ENCODE data around the gene SUPT3H. TPM values are rescaled to one million over a fixed set of nuclear protein-coding genes. Genes with fewer than 3 reads are reported as not detected.

The SUPT3H gene
- total and polyA plus RNA-seq, 2 of the 8 experiments (the other 6 are each of a cell fraction or from before 2014, with no cell fraction given): 18.8 to 23.0 TPM

DNA sequence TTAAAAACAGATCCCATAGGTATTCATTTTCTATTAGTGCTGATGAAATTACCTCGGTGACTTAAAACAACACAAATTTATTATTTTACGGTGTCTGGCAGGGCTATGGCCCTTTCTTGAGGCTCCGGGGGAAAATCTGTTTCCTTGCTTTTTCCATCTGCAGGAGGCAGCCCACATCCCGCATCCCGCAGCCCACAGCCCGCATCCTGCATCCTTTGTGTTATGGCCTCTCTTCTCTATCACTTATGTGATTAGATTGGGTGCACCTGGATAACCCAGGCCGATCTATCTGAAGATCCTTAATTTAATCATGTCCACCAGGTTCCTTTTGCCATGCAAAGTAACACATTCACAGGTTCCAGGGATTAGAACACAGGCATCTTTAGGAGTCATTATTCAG, 582.4 kb downstream of the SUPT3H start:
- Histone ChIP-seq H3K23me2 (ENCODE audit: low read depth, low read length) (no peaks in the 10 kb centered on the region), H2AK5ac (ENCODE audit: low read depth, low read length) (no peak overlapping the region), H2BK5ac (ENCODE audit: low read depth, low read length) (no peak overlapping the region), H2BK12ac (ENCODE audit: low read depth, low read length) (no peak overlapping the region), H3K4me2 (ENCODE audit: insufficient read depth in 1 of 2, low read depth in 2 of 2, low read length in 2 of 2) (no peak overlapping the region), H2BK120ac (replicated peaks; ENCODE audit: low read depth, low read length) (no peak overlapping the region), H3K36me3 (ENCODE audit: control insufficient read depth in 2 of 4, insufficient read depth in 4 of 4, low read length in 3 of 4) (no peaks in the 10 kb centered on the region), H4K8ac (ENCODE audit: extremely low read depth, insufficient read depth, low read length) (no peak overlapping the region), H3K27me3 (replicated peaks in 1 of 4; ENCODE audit: control insufficient read depth in 3 of 4, extremely low read depth in 1 of 4, insufficient read depth in 3 of 4, low read length in 3 of 4) (no peaks in the 10 kb centered on the region), H3K18ac (ENCODE audit: extremely low read depth, low read length) (no peak overlapping the region), H3K79me1 (ENCODE audit: low read depth, low read length) (no peaks in the 10 kb centered on the region), H3K9ac (replicated peaks in 1 of 4; ENCODE audit: extremely low read depth in 1 of 4, low read depth in 3 of 4, low read length in 3 of 4) (no peak overlapping the region), H2BK20ac (ENCODE audit: low read length) (no peak overlapping the region), H3K4ac (replicated peaks; ENCODE audit: insufficient read length, low read depth, low read length) (no peak overlapping the region), H3K27ac (ENCODE audit: low read depth, low read length) (no peak overlapping the region), H3K56ac (replicated peaks; ENCODE audit: insufficient read length, low read depth, low read length) (no peak overlapping the region), H2AFZ (ENCODE audit: low read length) (no peak overlapping the region), H3K9me3 (ENCODE audit: insufficient read depth in 2 of 2, low read depth in 1 of 2, low read length in 1 of 2) (no peaks in the 10 kb centered on the region), H3K4me3 (ENCODE audit: extremely low read depth in 1 of 4, insufficient read depth in 2 of 4, low read depth in 3 of 4, low read length in 4 of 4) (no peak overlapping the region), H4K5ac (ENCODE audit: insufficient read length, low read depth, low read length) (no peak overlapping the region), H3K79me2 (ENCODE audit: control insufficient read depth in 1 of 2, insufficient read depth in 2 of 2, low read length in 2 of 2) (no peaks in the 10 kb centered on the region), H4K20me1 (replicated peaks in 1 of 2; ENCODE audit: control insufficient read depth in 1 of 2, insufficient read depth in 2 of 2, low read length in 2 of 2) (no peaks in the 10 kb centered on the region), H2BK15ac (ENCODE audit: low read length) (no peak overlapping the region), H3K23ac (ENCODE audit: insufficient read length) (no peak overlapping the region), H3K4me1 (replicated peaks in 1 of 4; ENCODE audit: control insufficient read depth in 3 of 4, insufficient read depth in 4 of 4, low read length in 3 of 4) (peaks cover 0 to 2% (median 0%) of the 10 kb centered on the region in 4 experiments; a peak in 3 of 7 replicates), H4K91ac (replicated peaks; ENCODE audit: insufficient read length, low read length) (no peak overlapping the region), H3K14ac (ENCODE audit: insufficient read length) (no peak overlapping the region)
- ChIA-PET CTCF (ENCODE audit: partially characterized antibody) (no interaction called here), POLR2A (ENCODE audit: partially characterized antibody) (no interaction called here)
- DNase-seq (ENCODE audit: low read depth in 1 of 2, low spot score in 2 of 2) (no peak), FAIRE-seq (no peak)
- 94% methylated on average over 7 of the region's 7 CpGs; no CpG with 5 or more reads in 1 of the 2 experiments for WGBS, 2 experiments (ENCODE audit: extremely low coverage in 1 of 2, insufficient coverage in 1 of 2, insufficient read length in 1 of 2, insufficient replicate concordance in 2 of 2, low coverage in 1 of 2, low lambda C conversion rate in 2 of 2, missing lambda C conversion rate in 1 of 2)
- TF ChIP-seq TAF7 (optimal IDR thresholded peaks at IDR 0.05; ENCODE audit: borderline replicate concordance, low read depth, low read length): no peak
- no peak for TF ChIP-seq JUN (IDR thresholded peaks at IDR 0.05; ENCODE audit: low read depth, low read length)
- no peak for TF ChIP-seq SP1 (IDR thresholded peaks at IDR 0.05; ENCODE audit: low read depth, low read length)
- TF ChIP-seq POLR2AphosphoS5 (IDR thresholded peaks at IDR 0.05; ENCODE audit: low read depth, low read length): no peak
